ENCODE data around the gene MREG. TPM values are rescaled to one million over a fixed set of nuclear protein-coding genes. Genes with fewer than 3 reads are reported as not detected.

MREG gene, protein sequence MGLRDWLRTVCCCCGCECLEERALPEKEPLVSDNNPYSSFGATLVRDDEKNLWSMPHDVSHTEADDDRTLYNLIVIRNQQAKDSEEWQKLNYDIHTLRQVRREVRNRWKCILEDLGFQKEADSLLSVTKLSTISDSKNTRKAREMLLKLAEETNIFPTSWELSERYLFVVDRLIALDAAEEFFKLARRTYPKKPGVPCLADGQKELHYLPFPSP
- 0.32 TPM for total RNA-seq
- long read RNA-seq = 0 reads

DNA sequence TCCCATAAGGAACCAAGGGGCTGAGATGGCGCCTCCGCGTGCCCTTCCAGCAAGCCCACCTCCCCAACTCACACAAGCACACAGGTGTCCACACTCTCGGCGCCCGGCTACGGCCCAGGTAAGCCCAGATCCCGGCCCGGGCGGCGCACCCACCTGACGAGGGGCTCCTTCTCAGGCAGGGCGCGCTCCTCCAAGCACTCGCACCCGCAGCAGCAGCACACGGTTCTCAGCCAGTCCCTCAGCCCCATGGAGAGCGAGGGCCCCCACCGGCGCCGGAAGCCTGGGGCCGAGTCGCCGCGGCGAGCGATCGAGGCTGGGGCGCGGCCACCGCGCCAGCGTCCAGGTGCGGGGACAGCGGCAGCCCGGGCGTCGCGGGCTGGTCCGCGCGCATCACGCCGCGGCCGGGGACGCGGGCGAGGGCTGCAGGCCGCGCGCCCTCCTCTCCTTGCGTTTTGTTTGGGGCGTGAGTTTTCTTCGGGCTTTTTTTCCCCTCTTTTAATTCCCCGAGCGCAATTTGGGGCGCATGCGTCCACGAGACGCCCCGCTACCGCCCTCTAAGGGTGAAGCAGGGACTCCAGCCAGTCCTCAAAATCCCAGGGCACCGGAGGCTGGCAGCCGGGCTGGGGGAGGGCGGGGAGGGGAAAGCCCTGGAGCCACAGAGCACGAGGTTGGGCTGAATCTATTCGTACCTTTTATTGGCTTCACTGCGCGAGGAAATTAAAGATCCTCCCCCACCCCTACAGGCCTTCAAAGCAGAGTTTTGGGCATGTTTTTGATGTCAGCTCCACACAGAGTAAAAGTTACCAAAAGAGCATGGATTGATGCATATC lies at the start of gene MREG:
TSS of gene MREG (minus strand) at position 472 of the 830 bp plus-strand sequence. CDS start at position 248, 224 bp downstream.
- intact Hi-C loops (cut with DNase I) = no loop called here
- DNase-seq (ENCODE audit: low spot score) = peak; percentile 80

DNA sequence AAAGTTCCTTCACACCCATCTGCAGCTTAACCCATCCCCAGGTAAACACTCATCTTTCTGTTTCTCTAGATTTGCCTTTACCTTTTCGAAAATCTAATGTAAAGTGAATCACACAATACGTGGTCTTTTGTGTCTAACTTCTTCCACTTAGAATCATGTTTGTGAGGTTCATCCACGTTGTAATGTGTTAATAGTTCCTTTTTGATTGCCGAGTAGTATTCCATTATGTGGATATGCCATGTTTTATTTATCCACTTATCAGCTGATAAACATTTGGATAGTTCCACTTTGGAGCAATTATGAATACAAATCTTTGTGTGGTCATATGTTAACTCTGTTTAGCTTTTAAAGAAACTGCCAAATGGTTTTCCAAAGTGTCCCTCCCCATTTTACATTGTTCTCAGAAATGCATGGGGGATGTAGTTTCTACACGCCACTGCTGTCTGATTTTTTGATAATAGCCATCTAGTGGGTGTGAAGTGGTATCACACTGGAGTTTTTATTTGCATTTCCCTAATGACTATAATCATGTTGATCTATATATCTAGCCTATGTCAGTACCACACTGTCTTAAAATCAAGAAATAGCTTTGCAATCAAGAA lies 46.0 kb upstream of the MREG start:
- DNase-seq (ENCODE audit: low spot score) = no peak
- intact Hi-C loops (cut with DNase I) = no loop called here

DNA sequence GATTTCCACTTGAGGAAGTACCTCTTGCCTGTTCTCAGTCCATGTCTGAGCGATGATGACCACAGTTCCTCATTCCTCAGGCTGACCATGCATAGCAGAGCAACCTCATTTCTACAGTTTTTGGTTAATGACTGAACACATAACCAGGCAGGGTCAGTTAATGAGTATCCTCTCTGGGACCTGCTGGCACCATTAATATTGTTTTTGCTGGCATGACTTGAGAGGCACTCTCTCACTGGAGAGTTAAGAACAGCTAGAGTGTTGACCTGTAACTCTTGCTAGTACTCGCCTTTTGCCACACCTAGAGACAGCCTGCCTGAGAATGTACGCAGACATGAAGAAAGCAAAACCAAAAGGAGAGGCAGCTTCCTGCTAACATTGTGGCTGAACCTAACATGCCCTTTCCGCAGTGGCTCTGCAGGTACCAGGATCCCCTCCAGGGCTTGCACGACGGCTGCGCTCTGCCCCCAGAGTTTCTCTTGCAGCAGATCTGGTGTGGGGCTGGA lies 44.4 kb upstream of the MREG start:
- DNase-seq (ENCODE audit: low spot score) = no peak
- intact Hi-C loops (cut with DNase I) = no loop called here

DNA sequence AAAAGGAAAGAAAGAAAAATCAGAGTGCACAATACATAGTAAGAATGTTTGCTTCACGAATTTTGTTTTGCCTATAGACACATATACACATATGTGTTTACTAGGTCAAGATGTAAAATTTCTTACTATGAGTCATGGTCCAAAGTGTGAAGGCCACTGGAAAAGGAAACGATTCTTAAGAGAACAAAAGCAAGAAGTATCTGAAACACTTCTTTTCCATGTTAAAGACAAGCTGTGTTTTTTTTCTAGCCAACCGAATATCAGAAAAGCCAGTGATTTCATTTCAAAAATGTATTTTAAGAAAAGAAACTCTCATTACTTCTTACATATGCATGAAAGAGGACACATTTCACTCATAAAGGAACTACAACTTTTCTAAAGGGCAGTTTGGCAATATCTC lies 43.4 kb upstream of the MREG start:
- intact Hi-C loops (cut with DNase I) = no loop called here
- DNase-seq (ENCODE audit: low spot score) = no peak

DNA sequence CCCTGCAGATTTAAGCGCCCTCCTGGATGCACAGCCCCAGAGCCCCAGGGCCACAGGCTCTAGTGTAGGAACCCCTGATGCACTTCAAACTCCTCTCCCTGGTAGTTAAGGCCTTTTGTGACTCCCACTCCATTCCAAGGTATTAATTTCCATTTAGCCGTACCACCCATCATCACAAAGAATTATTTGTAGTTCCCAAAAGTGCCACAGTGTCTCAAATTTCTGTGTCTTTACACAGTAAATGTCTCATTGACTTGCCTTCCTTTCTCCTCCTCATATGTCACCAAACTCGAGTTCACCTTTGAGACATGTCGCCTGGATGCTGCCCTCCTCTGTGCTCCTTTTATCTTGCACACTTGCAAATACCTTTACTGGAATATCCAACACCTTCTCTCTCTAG lies 42.3 kb upstream of the MREG start:
- DNase-seq (ENCODE audit: low spot score) = no peak
- intact Hi-C loops (cut with DNase I) = no loop called here

DNA sequence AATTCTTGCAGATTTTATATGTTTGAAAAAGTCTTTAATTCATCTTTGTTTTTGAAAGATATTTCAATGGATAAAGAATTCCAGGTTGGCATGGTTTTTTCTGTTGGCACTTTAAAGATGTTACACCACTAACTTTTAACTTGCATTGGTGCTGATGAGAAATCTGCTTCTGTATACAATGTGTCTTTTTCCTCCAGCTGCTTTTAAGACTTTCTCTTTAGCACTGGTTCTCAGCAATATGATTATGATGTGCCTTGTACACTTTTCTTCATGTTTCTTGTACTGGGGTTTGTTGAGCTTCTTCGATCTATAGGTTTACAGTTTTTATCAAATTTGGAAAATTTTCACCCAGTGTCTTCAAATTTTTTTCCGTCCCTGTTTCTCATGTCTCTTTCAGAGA lies 39.1 kb upstream of the MREG start:
- DNase-seq (ENCODE audit: low spot score) = no peak
- intact Hi-C loops (cut with DNase I) = no loop called here

DNA sequence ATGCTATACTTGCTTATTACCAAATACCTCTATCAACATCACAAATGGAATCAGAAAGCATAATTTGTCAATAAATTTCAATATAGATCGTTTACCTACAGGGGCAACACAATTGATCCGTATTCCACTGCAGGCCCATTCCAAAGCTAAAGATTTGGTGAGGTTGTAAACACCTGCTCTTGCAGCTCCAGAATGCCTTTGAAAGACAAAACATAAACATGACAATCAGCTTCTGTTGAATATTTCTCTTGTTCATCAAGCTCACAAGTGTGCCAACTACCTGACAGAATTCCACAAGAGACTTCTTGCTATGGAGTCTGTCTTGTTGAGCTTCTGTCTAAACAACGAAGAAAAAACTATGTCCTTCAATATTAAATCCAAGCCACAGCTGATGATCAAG lies 38.0 kb upstream of the MREG start:
- intact Hi-C loops (cut with DNase I) = no loop called here
- DNase-seq (ENCODE audit: low spot score) = no peak

DNA sequence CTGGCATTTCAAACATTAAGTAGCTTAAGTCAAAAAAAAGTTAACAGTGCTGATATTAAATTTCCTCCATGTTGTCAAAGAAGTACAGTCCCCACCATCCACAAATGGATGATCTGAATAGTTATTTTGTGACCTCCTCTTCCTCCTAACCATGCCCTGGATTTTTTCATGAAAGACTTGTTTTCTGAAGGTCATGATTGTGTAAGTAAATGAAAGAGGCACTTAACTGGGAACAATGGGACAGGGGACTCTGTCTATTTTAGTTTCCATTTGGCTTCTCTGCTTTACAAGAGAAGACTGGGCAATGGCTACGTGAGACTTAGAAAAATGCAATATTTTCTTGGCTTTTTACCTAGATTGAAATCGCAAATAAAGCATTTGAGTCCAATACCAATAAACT lies 36.1 kb upstream of the MREG start:
- intact Hi-C loops (cut with DNase I) = no loop called here
- no peak for DNase-seq (ENCODE audit: low spot score)

DNA sequence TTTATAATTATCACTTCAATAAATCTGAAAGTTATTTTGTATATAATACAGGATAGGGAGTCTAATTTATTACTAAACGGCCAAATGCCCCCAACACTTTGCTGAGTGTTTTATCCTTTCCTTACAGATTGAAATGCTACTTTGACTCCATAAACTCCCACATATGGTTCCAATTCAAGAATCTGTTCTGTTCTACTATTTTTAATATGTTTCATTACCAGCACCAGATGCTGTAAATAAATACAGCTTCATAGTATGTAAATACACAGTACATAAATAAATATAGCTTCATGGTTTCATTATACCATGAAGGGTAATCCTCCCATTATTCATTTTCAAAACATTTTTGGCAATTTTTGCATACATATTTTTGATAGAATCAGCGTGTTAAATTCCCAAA lies 34.0 kb upstream of the MREG start:
- intact Hi-C loops (cut with DNase I) = no loop called here
- no peak for DNase-seq (ENCODE audit: low spot score)

DNA sequence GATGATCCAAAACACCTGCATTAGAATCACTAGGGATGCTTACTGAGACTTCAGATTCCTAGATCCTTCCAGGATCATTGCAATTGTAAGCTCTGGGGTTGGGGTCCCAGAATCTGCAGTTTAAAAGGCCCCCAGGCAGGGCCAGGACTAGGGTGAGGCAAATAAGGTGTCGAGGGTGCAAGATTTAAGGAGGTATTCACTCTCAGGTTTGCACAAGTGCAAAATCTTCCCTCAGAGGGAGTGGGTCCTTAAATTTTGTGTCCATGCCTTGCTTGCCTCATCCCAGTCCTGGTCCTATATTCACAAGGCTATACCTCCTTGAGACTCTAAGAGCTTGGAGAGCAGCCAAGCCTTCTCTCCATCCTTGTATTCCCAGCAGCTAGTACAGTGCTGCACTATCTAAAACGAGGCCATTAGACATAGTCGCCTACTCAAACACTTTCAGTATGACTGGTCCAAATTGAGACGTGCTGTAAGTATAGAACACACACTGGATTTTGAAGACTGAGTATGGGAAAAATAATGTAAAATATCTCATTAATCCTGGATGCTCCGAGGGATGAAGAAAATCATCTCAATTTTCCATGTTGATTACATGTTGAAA lies 31.6 kb upstream of the MREG start:
- intact Hi-C loops (cut with DNase I) = no loop called here

DNA sequence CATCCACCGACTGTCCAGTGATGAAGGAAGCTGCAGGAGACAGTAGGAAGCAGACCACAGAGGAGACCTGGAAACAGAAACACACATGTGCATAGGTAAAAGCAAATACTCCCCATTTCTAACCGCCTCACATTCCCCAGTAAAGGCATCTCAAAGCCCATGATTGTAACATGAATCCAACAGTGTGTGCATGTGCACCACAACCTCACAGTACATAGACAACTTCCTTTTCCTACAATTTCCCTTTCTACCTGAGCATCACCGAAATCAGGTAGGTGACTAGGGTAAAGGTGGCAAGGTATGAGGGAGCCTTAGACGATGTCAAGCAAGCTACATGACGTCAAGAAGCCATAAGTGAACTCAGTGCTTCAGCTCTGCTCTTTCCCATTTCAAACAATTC lies 30.6 kb upstream of the MREG start:
- intact Hi-C loops (cut with DNase I) = no loop called here
- no peak for DNase-seq (ENCODE audit: low spot score)

More for the DNA sequence above, 31.6 kb upstream of the MREG start:
- no peak for DNase-seq (ENCODE audit: low spot score)

DNA sequence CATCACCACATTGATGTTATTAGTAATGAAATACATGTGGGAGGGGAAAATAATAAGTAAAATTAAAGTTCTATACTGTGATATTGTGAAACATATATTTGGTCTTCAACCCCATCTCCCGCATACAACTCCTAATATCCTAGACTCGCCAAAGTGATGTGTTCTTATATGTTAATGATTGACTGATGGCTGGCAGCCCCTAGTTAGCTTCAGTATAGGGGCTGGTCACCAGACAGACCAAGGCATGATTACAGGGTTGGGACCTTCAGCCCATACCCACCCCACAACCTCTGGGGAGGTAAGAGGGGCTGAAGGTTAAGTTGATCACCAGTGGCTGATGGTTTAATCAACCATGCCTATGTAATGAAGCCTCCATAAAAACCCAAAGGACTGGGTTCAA lies 28.1 kb upstream of the MREG start:
- DNase-seq (ENCODE audit: low spot score) = no peak
- intact Hi-C loops (cut with DNase I) = no loop called here

DNA sequence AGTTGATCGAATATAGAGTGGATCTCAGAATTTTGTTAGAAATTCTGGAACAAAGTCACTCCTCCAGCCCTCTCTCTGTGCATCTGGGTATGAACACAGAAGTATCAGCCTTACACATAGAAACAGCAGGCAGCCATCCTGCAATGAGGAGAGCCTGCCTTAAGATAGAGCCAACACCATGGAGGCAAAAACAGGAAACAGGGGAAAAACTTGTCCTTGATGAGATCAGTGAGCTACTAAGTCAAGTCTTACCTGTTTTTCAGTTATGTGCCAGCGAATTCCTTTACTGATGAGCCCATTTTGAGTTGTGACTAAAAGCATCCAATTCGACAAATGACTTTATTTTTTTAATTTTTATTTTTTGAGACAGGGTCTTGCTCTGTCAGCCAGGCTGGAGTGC lies 26.6 kb upstream of the MREG start:
- no peak for DNase-seq (ENCODE audit: low spot score)
- intact Hi-C loops (cut with DNase I) = no loop called here

DNA sequence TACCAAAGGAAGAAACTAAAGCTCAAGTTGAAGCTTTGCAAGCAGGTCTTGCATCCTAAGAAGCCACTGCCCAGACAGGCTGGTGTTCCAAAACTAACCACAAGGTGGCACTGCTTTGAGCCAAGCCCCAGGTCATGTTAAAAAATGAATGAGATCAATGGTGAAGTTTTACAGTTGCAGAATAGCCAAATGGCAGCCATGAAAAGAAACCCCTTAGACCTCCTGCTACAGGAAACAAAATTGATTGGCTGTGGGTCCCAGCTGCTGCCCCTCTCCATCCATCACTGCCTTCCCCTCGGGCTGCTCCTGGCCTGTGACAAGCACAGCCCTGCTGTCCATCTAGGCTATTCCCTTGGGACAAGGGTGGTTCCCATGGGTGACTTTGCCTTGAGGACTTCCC lies 20.7 kb upstream of the MREG start:
- no peak for DNase-seq (ENCODE audit: low spot score)
- intact Hi-C loops (cut with DNase I) = no loop called here

DNA sequence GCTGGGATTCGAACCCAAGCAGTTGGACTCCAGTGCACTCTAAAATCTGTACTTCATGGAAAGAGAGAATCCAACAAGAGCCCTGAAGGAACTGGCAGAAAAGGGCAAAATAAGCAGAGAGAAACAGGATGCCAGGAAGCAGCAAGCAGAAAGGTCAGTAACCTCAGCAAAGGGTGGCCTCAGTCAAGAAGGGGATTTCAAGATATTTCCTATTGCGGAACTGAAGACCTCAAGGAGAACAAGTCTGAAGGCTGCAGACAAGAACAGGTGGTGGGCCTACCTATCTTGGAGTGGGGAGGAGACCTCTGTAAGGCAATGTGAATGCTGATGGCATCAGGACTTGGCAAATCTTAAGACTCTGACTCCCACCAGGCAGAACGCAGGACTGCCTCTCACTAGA lies 20.1 kb upstream of the MREG start:
- intact Hi-C loops (cut with DNase I) = no loop called here
- no peak for DNase-seq (ENCODE audit: low spot score)

DNA sequence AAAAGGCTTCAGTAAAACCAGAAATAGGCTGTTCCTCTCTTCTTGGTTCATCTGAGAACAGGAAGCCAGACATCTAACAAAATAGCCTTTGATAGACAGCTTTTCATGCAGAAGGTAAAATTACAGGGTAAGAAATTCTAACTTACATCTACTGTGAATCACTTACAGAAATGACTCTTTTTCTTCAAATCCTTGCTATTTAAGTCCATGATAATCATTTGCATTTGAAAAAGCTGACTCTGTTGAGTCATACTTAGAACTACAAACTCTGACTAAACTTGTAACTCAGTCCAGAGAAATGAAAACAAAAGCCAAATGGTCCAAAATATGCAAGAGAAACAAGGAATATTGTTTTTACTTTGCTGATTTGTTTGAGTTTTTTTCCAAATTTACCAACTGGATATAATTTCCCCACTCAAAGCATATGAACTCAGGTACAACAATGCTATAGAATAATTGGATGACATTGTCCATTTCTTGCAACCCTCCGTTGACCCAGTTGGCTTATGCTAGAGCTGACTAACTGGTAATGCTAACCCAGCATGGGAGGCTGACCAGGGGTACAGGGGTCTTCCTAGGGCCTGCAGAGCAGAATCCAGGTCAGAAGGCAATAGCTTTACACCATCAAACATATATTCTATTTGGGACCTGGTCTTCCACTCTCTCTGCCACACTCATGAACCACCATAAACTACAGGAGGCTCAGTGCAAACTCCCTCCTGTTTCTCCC lies 18.8 kb upstream of the MREG start:
- intact Hi-C loops (cut with DNase I) = no loop called here
- no peak for DNase-seq (ENCODE audit: low spot score)

DNA sequence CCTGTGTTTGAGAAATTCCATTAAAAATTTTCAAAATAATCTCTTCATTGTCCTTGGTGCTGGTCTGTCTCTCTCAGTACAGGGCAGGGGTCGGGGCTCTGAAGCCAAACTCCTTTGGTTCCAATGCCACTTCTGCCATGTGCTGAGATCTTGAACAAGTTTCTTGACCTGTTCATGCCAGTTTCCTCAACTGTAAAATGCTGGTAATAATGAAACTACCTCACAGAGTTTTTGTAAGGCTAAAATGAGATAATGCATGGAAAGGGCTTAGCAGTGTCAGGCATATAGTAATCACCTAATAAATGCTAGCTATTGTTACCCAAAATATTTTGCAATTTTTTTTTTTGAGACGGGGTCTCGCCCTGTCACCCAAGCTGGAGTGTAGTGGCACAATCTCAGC lies 16.9 kb upstream of the MREG start:
- intact Hi-C loops (cut with DNase I) = no loop called here
- no peak for DNase-seq (ENCODE audit: low spot score)

DNA sequence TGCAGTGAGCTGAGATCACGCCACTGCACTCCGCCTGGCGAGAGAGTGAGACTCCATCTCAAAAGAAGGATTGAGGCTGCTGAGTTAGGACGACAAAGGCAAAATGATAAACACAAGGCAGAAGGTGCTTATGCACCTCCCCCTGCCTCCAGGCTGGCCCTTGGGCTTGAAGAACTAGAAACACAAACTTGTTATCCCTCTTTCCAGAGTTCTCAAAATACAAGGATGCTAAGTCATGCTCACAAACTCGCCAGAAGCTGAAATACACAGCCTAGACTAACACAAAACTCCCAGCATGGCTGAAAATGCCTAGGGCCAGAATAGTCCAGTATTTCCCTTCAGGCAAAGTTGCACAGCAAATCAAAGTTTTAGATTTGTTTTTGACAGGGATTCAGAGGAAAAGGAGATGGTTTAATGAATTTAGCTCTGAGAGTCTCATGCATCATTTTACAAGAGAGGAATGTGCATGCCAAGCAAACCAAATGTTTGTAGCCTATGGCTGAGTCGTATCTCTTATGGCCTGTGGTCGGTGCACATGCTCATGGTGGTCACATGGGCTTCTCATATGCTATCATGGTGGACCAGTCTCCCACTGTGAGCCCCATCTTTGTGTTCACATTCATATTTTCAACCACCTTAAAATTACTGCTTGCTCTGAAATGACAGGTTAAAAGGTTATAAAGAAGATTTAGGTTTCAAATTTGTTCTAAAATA lies 16.2 kb upstream of the MREG start:
- intact Hi-C loops (cut with DNase I) = no loop called here
- DNase-seq (ENCODE audit: low spot score) = no peak

DNA sequence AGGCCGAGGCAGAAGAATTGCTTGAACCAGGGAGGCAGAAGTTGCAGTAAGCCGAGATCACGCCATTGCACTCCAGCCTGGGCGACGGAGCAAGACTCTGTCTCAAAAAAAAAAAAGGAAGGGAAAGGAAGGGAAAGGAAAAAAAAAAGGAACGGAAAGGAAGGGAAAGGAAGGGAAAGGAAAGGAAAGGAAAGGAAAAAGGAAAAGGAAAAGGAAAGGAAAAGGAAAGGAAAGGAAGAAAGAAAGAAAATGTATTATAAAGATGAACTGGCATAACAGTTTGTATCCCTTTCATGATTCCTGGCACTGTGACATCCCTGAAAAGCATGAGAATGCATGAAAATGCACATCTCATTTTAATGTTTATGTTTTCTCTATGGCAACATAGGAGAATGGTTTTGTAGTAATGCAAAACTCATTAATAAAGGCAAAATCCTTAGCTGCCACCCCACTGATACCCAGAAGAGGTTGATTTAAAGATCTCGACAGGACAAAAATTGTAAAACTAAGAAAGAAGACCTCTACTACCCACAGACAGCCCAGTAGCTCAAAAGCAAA lies 11.5 kb upstream of the MREG start:
- no peak for DNase-seq (ENCODE audit: low spot score)
- intact Hi-C loops (cut with DNase I) = no loop called here
